Measurements from ENCODE around the gene FOXJ1. TPM values are rescaled to one million over a fixed set of nuclear protein-coding genes. Genes with fewer than 3 reads are reported as not detected.
"Not testable (repeated sequence)": the region's sequence is repeated elsewhere in the genome, so short reads cannot be mapped to it uniquely, and the experiment has no call there.

FOXJ1 gene
- not detected for total RNA-seq

- H3K9me3 ChIP-seq: no peaks in the 10 kb centered on the region
- peak; percentile 56 to 92 for DNase-seq (ENCODE audit: low spot score in 2 of 2)
- H3K4me3 ChIP-seq: peak within 1 kb of the TSS; percentile 51 to 62
- no peaks in the 10 kb centered on the region for H3K36me3 ChIP-seq
- H3K4me1 ChIP-seq: peaks cover 13 to 17% of the 10 kb centered on the region in 2 donors
- H3K27me3 ChIP-seq: peaks cover 20% of the 10 kb centered on the region
- no peak within 1 kb of the TSS for H3K27ac ChIP-seq
- intact Hi-C loops (cut with DNase I): no loop called here
- no peak for TF ChIP-seq CTCF (IDR thresholded peaks at IDR 0.05)
Observed at GRCh38 chr17:76141212-76142038, at the start of gene FOXJ1. Gene FOXJ1, minus strand, starts transcription at chr17:76141245. Its CDS starts 850 bp downstream, at chr17:76140395.

GRCh38 chr17:76189741-76190140 lies 48.7 kb upstream of the FOXJ1 start:
- Histone ChIP-seq H3K27me3 (no peaks in the 10 kb centered on the region), H3K36me3 (no peaks in the 10 kb centered on the region), H3K9me3 (no peaks in the 10 kb centered on the region), H3K4me3 (no peak overlapping the region), H3K4me1 (no peaks in the 10 kb centered on the region), H3K27ac (no peak overlapping the region)
- no peak for TF ChIP-seq CTCF (IDR thresholded peaks at IDR 0.05)
- DNase-seq (ENCODE audit: low spot score in 2 of 2): no peak
- intact Hi-C loops (cut with DNase I): no loop called here

GRCh38 chr17:76189247-76189646 lies 48.2 kb upstream of the FOXJ1 start:
- DNase-seq (ENCODE audit: low spot score in 2 of 2): no peak
- H3K27me3 ChIP-seq: no peaks in the 10 kb centered on the region
- H3K27ac ChIP-seq: no peak overlapping the region
- H3K9me3 ChIP-seq: no peaks in the 10 kb centered on the region
- no peak for TF ChIP-seq CTCF (IDR thresholded peaks at IDR 0.05)
- no peak overlapping the region for H3K4me3 ChIP-seq
- intact Hi-C loops (cut with DNase I): no loop called here
- no peaks in the 10 kb centered on the region for H3K36me3 ChIP-seq
- no peaks in the 10 kb centered on the region for H3K4me1 ChIP-seq

GRCh38 chr17:76188213-76189016 lies 47.4 kb upstream of the FOXJ1 start:
- intact Hi-C loops (cut with DNase I): no loop called here
- Histone ChIP-seq H3K36me3 (no peaks in the 10 kb centered on the region), H3K4me3 (no peak overlapping the region), H3K4me1 (no peaks in the 10 kb centered on the region), H3K9me3 (no peaks in the 10 kb centered on the region), H3K27ac (no peak overlapping the region), H3K27me3 (no peaks in the 10 kb centered on the region)
- TF ChIP-seq CTCF (IDR thresholded peaks at IDR 0.05): no peak
- no peak for DNase-seq (ENCODE audit: low spot score in 2 of 2)

- intact Hi-C loops (cut with DNase I): not testable (repeated sequence)
Observed at GRCh38 chr17:76186774-76187173, 45.7 kb upstream of the FOXJ1 start.

GRCh38 chr17:76184290-76184689 lies 43.2 kb upstream of the FOXJ1 start:
- H3K27ac ChIP-seq: no peak overlapping the region
- H3K27me3 ChIP-seq: no peaks in the 10 kb centered on the region
- no peaks in the 10 kb centered on the region for H3K36me3 ChIP-seq
- no peak overlapping the region for H3K4me3 ChIP-seq
- H3K9me3 ChIP-seq: no peaks in the 10 kb centered on the region
- DNase-seq (ENCODE audit: low spot score in 2 of 2): no peak
- H3K4me1 ChIP-seq: no peaks in the 10 kb centered on the region
- TF ChIP-seq CTCF (IDR thresholded peaks at IDR 0.05): no peak
- intact Hi-C loops (cut with DNase I): loop anchor here (5.0 kb wide), 1 partner anchor 277 kb away; no protein-coding TSS in a partner anchor

More at GRCh38 chr17:76186774-76187173, 45.7 kb upstream of the FOXJ1 start:
- not testable (repeated sequence) for H3K27me3 ChIP-seq; H3K4me1 ChIP-seq; H3K36me3 ChIP-seq; H3K27ac ChIP-seq; H3K9me3 ChIP-seq; DNase-seq (ENCODE audit: low spot score in 2 of 2); H3K4me3 ChIP-seq

All from ascending aorta (tissue), 2 donors.